Right atrium auricular region (tissue), 2 donors: ENCODE data around the gene BFSP1. TPM values are rescaled to one million over a fixed set of nuclear protein-coding genes. Genes with fewer than 3 reads are reported as not detected.
A peak's percentile ranks its signal among the peaks of the same experiment; 100 is the strongest.

Experiments used
- DNase-seq: peaks from one replicate; pipeline ENCODE4 v3.0.0-alpha.2; 2019; ENCODE audit warnings: low spot score
- H3K27ac ChIP-seq, 2 donors: fragments of 200-600 bp; sonication (generic); 1 replicate in 1 of 2; 2 replicates in 1 of 2; pipeline ENCODE4 v1.5.1; 2016 to 2019
- H3K27me3 ChIP-seq, 2 donors: fragments of 200-600 bp; sonication (generic); one replicate each; pipeline versions ENCODE4 v1.5.1 to v1.6.0; 2017 to 2019
- H3K36me3 ChIP-seq: fragments of 200-600 bp; sonication (generic); one replicate; pipeline ENCODE4 v1.5.1; 2016
- H3K4me1 ChIP-seq, 2 donors: fragments of 200-600 bp; sonication (generic); one replicate each; pipeline versions ENCODE4 v1.5.1 to v1.6.0; 2017 to 2019
- H3K4me3 ChIP-seq, 2 donors: fragments of 200-600 bp; sonication (generic); 1 replicate in 1 of 2; 2 replicates in 1 of 2; pipeline ENCODE4 v1.5.1; 2017 to 2019; ENCODE audit warnings: mild to moderate bottlenecking in 1 of 2, moderate library complexity in 1 of 2
- H3K9me3 ChIP-seq, 2 donors: fragments of 200-600 bp; sonication (generic); one replicate each; pipeline ENCODE4 v1.5.1; 2019
- CTCF ChIP-seq, 2 donors: fragments of 200-600 bp; sonication (generic); IDR thresholded peaks; one replicate each; pipeline ENCODE4 v1.5.1; 2019; ENCODE audit warnings: antibody characterized with exemption in 2 of 2
- total RNA-seq, 2 donors: library from RNA; depleted of rRNA; stranded (reverse); fragments of >200 nt; gene quantifications; one replicate each; pipeline ENCODE4 v1.1.0, GENCODE V29; 2016

BFSP1 gene
- total RNA-seq, 2 donors from 2014 or later, result 0.51 to 1.3 TPM

GRCh38 chr20:17568045-17568788 is 37.0 kb upstream of the BFSP1 start:
- Histone ChIP-seq H3K4me1 (peaks cover 0 to 39% of the 10 kb centered on the region in 2 donors), H3K27me3 (no peaks in the 10 kb centered on the region), H3K27ac (peak overlapping the region; percentile 99), H3K36me3 (no peaks in the 10 kb centered on the region), H3K4me3 (peak overlapping the region; percentile 87 to 97), H3K9me3 (no peaks in the 10 kb centered on the region)
- no peak for TF ChIP-seq CTCF (IDR thresholded peaks at IDR 0.05)
- DNase-seq, result no peak

- peaks cover 0 to 32% of the 10 kb centered on the region in 2 donors for H3K4me1 ChIP-seq
- H3K4me3 ChIP-seq, result no peak overlapping the region
- no peak for TF ChIP-seq CTCF (IDR thresholded peaks at IDR 0.05)
- H3K27me3 ChIP-seq, result no peaks in the 10 kb centered on the region
- DNase-seq, result no peak
- no peaks in the 10 kb centered on the region for H3K9me3 ChIP-seq
- H3K36me3 ChIP-seq, result no peaks in the 10 kb centered on the region
- no peak overlapping the region for H3K27ac ChIP-seq
Measured at GRCh38 chr20:17566345-17566744, 35.2 kb upstream of the BFSP1 start.

DNA sequence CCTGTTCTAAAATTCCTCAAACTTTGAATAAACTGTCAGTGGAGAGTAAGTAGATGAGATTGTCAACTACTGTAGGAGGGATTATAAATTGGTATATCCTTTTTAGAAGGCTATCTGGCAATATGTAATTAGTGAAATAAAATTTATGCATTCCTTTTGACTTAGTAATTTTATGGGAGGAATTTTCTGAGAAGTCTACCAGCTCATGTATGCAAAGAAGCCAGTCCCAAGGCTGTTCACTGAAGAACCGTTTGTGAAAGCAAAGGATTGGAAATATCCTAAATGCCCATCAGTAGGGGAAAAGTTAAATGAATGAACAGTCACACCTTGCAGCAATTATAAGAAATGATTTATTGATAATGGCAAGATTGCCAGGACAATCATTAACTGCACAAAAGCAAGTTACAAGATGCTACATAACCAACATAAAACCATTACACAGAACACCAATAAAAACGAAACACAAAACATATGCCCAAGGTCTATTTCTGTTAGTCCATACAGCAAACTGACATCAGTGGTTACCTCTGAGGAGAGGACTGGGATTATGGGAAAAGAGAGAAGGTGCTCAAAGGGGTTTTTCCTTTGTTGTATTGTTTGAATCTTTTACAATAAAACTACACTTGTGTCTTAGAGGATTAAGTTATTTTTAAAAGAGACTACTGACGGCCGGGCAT is 34.1 kb upstream of the BFSP1 start:
- Histone ChIP-seq H3K27ac (no peak overlapping the region), H3K4me1 (peaks cover 0 to 32% of the 10 kb centered on the region in 2 donors), H3K4me3 (no peak overlapping the region)

GRCh38 chr20:17562804-17563305 is 31.7 kb upstream of the BFSP1 start:
- Histone ChIP-seq H3K27ac (peak overlapping the region; percentile 66 to 79), H3K27me3 (no peaks in the 10 kb centered on the region), H3K9me3 (no peaks in the 10 kb centered on the region), H3K4me1 (peaks cover 0 to 40% of the 10 kb centered on the region in 2 donors), H3K36me3 (no peaks in the 10 kb centered on the region), H3K4me3 (no peak overlapping the region)
- DNase-seq, result no peak
- no peak for TF ChIP-seq CTCF (IDR thresholded peaks at IDR 0.05)

More for the DNA sequence above, 34.1 kb upstream of the BFSP1 start:
- no peak for DNase-seq
- no peak for TF ChIP-seq CTCF (IDR thresholded peaks at IDR 0.05)
- Histone ChIP-seq H3K36me3 (no peaks in the 10 kb centered on the region), H3K9me3 (no peaks in the 10 kb centered on the region), H3K27me3 (no peaks in the 10 kb centered on the region)

DNA sequence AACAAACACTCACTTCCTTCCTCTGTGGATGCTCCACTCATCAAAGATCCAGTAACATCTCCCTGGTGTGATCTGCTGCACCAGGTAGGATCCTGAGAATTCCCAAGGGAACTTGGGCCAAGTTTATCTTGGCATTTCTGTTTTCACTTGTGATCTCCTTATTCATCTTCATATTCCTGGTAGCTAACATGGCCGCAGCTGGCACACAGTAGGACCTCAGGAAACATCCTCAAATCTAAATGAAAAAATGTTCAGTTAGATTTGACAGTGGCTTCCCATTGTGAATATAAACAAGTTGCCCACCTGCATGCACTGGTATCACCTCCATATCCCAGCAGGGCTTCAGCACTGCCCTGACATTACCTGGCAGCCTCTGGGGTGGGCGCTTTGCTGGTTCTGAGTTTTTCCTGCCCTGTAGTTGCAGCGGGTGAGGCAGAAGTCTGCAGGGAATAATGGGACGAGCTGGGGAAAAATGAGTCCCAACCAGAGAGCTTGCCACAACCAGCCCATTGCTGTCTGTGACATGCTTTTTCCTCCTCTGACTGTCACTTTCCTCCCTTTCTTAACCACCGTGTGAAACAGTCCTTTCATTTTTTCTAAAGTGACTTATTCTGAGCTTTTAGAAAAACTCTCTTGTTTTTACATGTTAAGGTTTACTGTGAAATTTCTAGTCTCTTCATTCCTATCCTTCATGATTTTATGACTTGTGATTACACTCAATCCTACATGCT is 29.3 kb upstream of the BFSP1 start:
- Histone ChIP-seq H3K27me3 (no peaks in the 10 kb centered on the region), H3K36me3 (no peaks in the 10 kb centered on the region), H3K9me3 (no peaks in the 10 kb centered on the region), H3K4me3 (no peak overlapping the region), H3K4me1 (peaks cover 0 to 50% of the 10 kb centered on the region in 2 donors), H3K27ac (peak overlapping the region in 1 of 2 donors; percentile 6)
- no peak for DNase-seq
- no peak for TF ChIP-seq CTCF (IDR thresholded peaks at IDR 0.05)
